Endothelial cell of umbilical vein (primary cell): ENCODE results near the gene MBD6. TPM values are rescaled to one million over a fixed set of nuclear protein-coding genes. Genes with fewer than 3 reads are reported as not detected.

Source experiments
- BruUV-seq: library from RNA; stranded (reverse); fragments of 400-500 nt; replicated peaks from 2 replicates; lab custom pipeline; 2021; lab: Mats Ljungman, UMichigan
- CTCF ChIA-PET: fragments of 300-600, 350-600 bp; sonication (Branson Sonifier 250); formaldehyde crosslinking; loops from one replicate; lab custom pipeline; 2021; ENCODE audit warnings: antibody characterized with exemption, inconsistent platforms; lab: Charles Lee
- POLR2A ChIA-PET: fragments of 300-600, 350-600 bp; sonication (Branson Sonifier 250); formaldehyde crosslinking; loops from one replicate; lab custom pipeline; 2021; ENCODE audit warnings: antibody characterized with exemption, inconsistent platforms; lab: Charles Lee
- DNase-seq: peaks from one replicate; pipeline ENCODE4 v3.0.0-alpha.2; 2011; ENCODE audit warnings: low read depth, low spot score
- FAIRE-seq: peaks from 2 replicates; lab custom pipeline; 2011; peaks lifted over from hg19 to GRCh38; lab: Jason Lieb, UNC
- H2AFZ ChIP-seq: 2 replicates; pipeline ENCODE4 v1.6.0; 2012; ENCODE audit warnings: low read depth, low read length, control low read depth, inconsistent platforms
- H3K27ac ChIP-seq: 2 replicates; pipeline ENCODE4 v1.5.1; 2011; ENCODE audit warnings: low read depth, mild to moderate bottlenecking, control low read depth, low read length, moderate library complexity; ENCODE audit not compliant: insufficient read depth
- H3K27me3 ChIP-seq, 2 experiments: 2 replicates each; pipeline versions ENCODE4 v1.6.0 to v1.6.1; 2011; ENCODE audit warnings: low read length in 2 of 2, mixed read lengths in 1 of 2; ENCODE audit not compliant: control insufficient read depth in 2 of 2, insufficient read depth in 2 of 2
- H3K36me3 ChIP-seq, 2 experiments: 2 replicates in 1 of 2; 3 replicates in 1 of 2; pipeline ENCODE4 v1.5.1; 2011; ENCODE audit warnings: low read length in 2 of 2, mild to moderate bottlenecking in 1 of 2, moderate library complexity in 1 of 2; ENCODE audit not compliant: control insufficient read depth in 2 of 2, insufficient read depth in 2 of 2; ENCODE audit errors: extremely low read depth in 1 of 2
- H3K4me1 ChIP-seq: 3 replicates; pipeline ENCODE4 v1.5.1; 2011; ENCODE audit warnings: mild to moderate bottlenecking, low read length; ENCODE audit not compliant: control insufficient read depth, insufficient read depth; ENCODE audit errors: extremely low read depth
- H3K4me2 ChIP-seq: 2 replicates; pipeline ENCODE4 v1.6.1; 2011; ENCODE audit warnings: low read length, control low read depth, mixed read lengths; ENCODE audit not compliant: insufficient read depth
- H3K4me3 ChIP-seq, 3 experiments: fragments of 200-600 bp in 1 of 3; sonication (generic), shearing (Covaris generic) in 1 of 3; replicated peaks in 1 of 3; 2 replicates each; pipeline ENCODE4 v1.5.1; 2011 to 2016; ENCODE audit warnings: control low read depth in 3 of 3, low read length in 3 of 3, mild to moderate bottlenecking in 2 of 3, inconsistent platforms in 1 of 3, low read depth in 1 of 3, moderate library complexity in 1 of 3; ENCODE audit not compliant: insufficient read depth in 1 of 3
- H3K79me2 ChIP-seq: 2 replicates; pipeline ENCODE4 v1.6.0; 2012; ENCODE audit warnings: low read length, inconsistent platforms; ENCODE audit not compliant: control insufficient read depth, insufficient read depth
- H3K9ac ChIP-seq: replicated peaks from 2 replicates; pipeline ENCODE3; 2011; ENCODE audit warnings: low read length, control low read depth; ENCODE audit not compliant: insufficient read depth; ENCODE audit errors: extremely low read depth
- H3K9me1 ChIP-seq: replicated peaks from 3 replicates; pipeline ENCODE4 v1.6.0; 2011; ENCODE audit warnings: mild to moderate bottlenecking, low read length; ENCODE audit not compliant: control insufficient read depth, insufficient read depth; ENCODE audit errors: extremely low read depth
- H3K9me3 ChIP-seq: replicated peaks from 2 replicates; pipeline ENCODE4 v1.5.1; 2012; ENCODE audit warnings: low read length, inconsistent platforms; ENCODE audit not compliant: control insufficient read depth, insufficient read depth
- H4K20me1 ChIP-seq: replicated peaks from 2 replicates; pipeline ENCODE3; 2011; ENCODE audit warnings: mild to moderate bottlenecking, low read length; ENCODE audit not compliant: control insufficient read depth, insufficient read depth; ENCODE audit errors: extremely low read depth
- CTCF ChIP-seq, 2 donors: IDR thresholded peaks; 1 replicate in 1 of 2; 2 replicates in 1 of 2; pipeline ENCODE4 v1.5.1; 2011; ENCODE audit warnings: low read length in 2 of 2, mild to moderate bottlenecking in 2 of 2, moderate library complexity in 2 of 2, control low read depth in 1 of 2, inconsistent platforms in 1 of 2, low read depth in 1 of 2; ENCODE audit not compliant: insufficient read depth in 1 of 2; ENCODE audit errors: extremely low read depth in 1 of 2
- EZH2 ChIP-seq: IDR thresholded peaks from 2 replicates; pipeline ENCODE4 v1.6.1; 2012; ENCODE audit warnings: borderline replicate concordance, low read depth, mild to moderate bottlenecking, moderate library complexity, low read length, inconsistent platforms; ENCODE audit not compliant: severe bottlenecking
- FOS ChIP-seq: IDR thresholded peaks from 2 replicates; pipeline ENCODE4 v1.6.1; 2011; ENCODE audit warnings: mild to moderate bottlenecking, low read length, moderate library complexity, borderline replicate concordance; ENCODE audit not compliant: insufficient read depth
- GATA2 ChIP-seq: IDR thresholded peaks from 2 replicates; pipeline ENCODE4 v1.7.0; 2011; ENCODE audit warnings: low read depth, mild to moderate bottlenecking, moderate library complexity, mixed read lengths, low read length; ENCODE audit not compliant: insufficient read length, insufficient read depth
- JUN ChIP-seq: IDR thresholded peaks from 2 replicates; pipeline ENCODE4 v1.6.1; 2011; ENCODE audit warnings: borderline replicate concordance, low read depth; ENCODE audit not compliant: insufficient read length, insufficient read depth
- MAX ChIP-seq: IDR thresholded peaks from 2 replicates; pipeline ENCODE4 v1.6.1; 2011; ENCODE audit not compliant: insufficient read depth, insufficient read length
- MYC ChIP-seq: IDR thresholded peaks from one replicate; pipeline ENCODE4 v1.6.1; 2011; ENCODE audit warnings: mild to moderate bottlenecking, low read depth, low read length
- POLR2A ChIP-seq: IDR thresholded peaks from 2 replicates; pipeline ENCODE4 v1.6.1; 2012; ENCODE audit warnings: low read depth, mild to moderate bottlenecking, control low read depth, low read length
- POLR2AphosphoS5 ChIP-seq: IDR thresholded peaks from 2 replicates; pipeline ENCODE4 v1.6.1; 2012; ENCODE audit warnings: low read depth, mild to moderate bottlenecking, control low read depth, low read length, moderate library complexity; ENCODE audit not compliant: insufficient read depth
- dilution Hi-C: fragments of 300-500 bp; cut with MboI; formaldehyde crosslinking; loops from one replicate; pipeline ENCODE4 v1.15.0; 2019; ENCODE audit warnings: low sequenced_read_pairs; ENCODE audit not compliant: extremely low pct_ligation_motif_present
- intact Hi-C: fragments of 100-400 bp; cut with micrococcal nuclease; formaldehyde crosslinking; loops from one replicate; pipeline ENCODE4 v1.10.0; 2022
- polyA plus RNA-seq, 4 experiments: library from polyadenylated mRNA; depleted of rRNA in 3 of 4; stranded (reverse) in 3 of 4; unstranded in 1 of 4; fragments of >200 nt; gene quantifications; 2 replicates each; pipeline versions ENCODE4 v1.2.1 to v1.2.3, GENCODE V29; 2011 to 2012; ENCODE audit warnings: missing spikeins in 1 of 4
- total RNA-seq: library from RNA; stranded (reverse); gene quantifications from 2 replicates; pipeline ENCODE4 v1.2.3, GENCODE V29; 2021

MBD6 gene
- total and polyA plus RNA-seq, 2 donors (not counting 3 experiments of a cell fraction or from before 2014, with no cell fraction given), result 10.6 to 95.2 TPM

- no peaks in the 10 kb centered on the region for H3K9me3 ChIP-seq
- CTCF ChIA-PET, result no interaction called here
- intact Hi-C loops, result no loop called here
- H3K27ac ChIP-seq, result no peak overlapping the region
- no TSS peak for BruUV-seq
- POLR2A ChIA-PET, result no interaction called here
- H4K20me1 ChIP-seq, result no peaks in the 10 kb centered on the region
- no peaks in the 10 kb centered on the region for H3K9me1 ChIP-seq
- H3K79me2 ChIP-seq, result peaks cover 17% of the 10 kb centered on the region
- FAIRE-seq (peak; percentile 52), DNase-seq (no peak)
- peaks cover 14% of the 10 kb centered on the region for H3K4me1 ChIP-seq
- no peak overlapping the region for H3K9ac ChIP-seq
- TF ChIP-seq POLR2AphosphoS5 (no peak), MYC (no peak)
- dilution Hi-C loops, result no loop called here
- no peaks in the 10 kb centered on the region for H3K27me3 ChIP-seq
- H3K36me3 ChIP-seq, result peaks cover 3 to 11% of the 10 kb centered on the region in 2 experiments
- H3K4me3 ChIP-seq, result no peak overlapping the region
- no peak overlapping the region for H2AFZ ChIP-seq
- no peak overlapping the region for H3K4me2 ChIP-seq
These were observed 18.4 kb downstream of the MBD6 start for GRCh38 chr12:57541001-57541400.

- no peak overlapping the region for H3K4me2 ChIP-seq
- H3K4me3 ChIP-seq, result no peak overlapping the region
- H2AFZ ChIP-seq, result no peak overlapping the region
- DNase-seq (no peak), FAIRE-seq (no peak)
- H3K79me2 ChIP-seq, result peaks cover 24% of the 10 kb centered on the region
- H3K36me3 ChIP-seq, result peaks cover 3 to 11% of the 10 kb centered on the region in 2 experiments
- dilution Hi-C loops (no loop called here), intact Hi-C loops (no loop called here)
- no peaks in the 10 kb centered on the region for H3K9me1 ChIP-seq
- POLR2A ChIA-PET, result interaction anchor here (0.6 kb wide), 1 partner anchor 38 kb away, joined by 4 read pairs; no protein-coding TSS in a partner anchor
- no peaks in the 10 kb centered on the region for H3K27me3 ChIP-seq
- H3K9me3 ChIP-seq, result no peaks in the 10 kb centered on the region
- no peak overlapping the region for H3K27ac ChIP-seq
- H3K9ac ChIP-seq, result no peak overlapping the region
- H4K20me1 ChIP-seq, result no peaks in the 10 kb centered on the region
- no TSS peak for BruUV-seq
- no peak for TF ChIP-seq GATA2
- no peak for TF ChIP-seq CTCF (IDR thresholded peaks at IDR 0.05; ENCODE audit: extremely low read depth in 1 of 2, insufficient read depth in 1 of 2, low read depth in 1 of 2, low read length in 2 of 2)
- TF ChIP-seq POLR2AphosphoS5, result no peak
- TF ChIP-seq EZH2, result no peak
- no peak for TF ChIP-seq MYC
- TF ChIP-seq JUN, result no peak
- no peak for TF ChIP-seq FOS
- no peak for TF ChIP-seq MAX
- TF ChIP-seq POLR2A, result no peak
- peaks cover 18% of the 10 kb centered on the region for H3K4me1 ChIP-seq
- CTCF ChIA-PET, result no interaction called here
These were observed 19.1 kb downstream of the MBD6 start for GRCh38 chr12:57541717-57542116.
